Neural progenitor cell (in vitro differentiated cells): ENCODE results near the gene GCC1. TPM values are rescaled to one million over a fixed set of nuclear protein-coding genes. Genes with fewer than 3 reads are reported as not detected.

Experiments used
- DNase-seq: peaks from one replicate; pipeline ENCODE4 v3.0.0-alpha.2; 2016; ENCODE audit warnings: low spot score
- H2AFZ ChIP-seq: fragments of 200-600 bp; sonication (generic); replicated peaks from 2 replicates; pipeline ENCODE4 v1.6.1; 2016; ENCODE audit warnings: antibody characterized with exemption
- H3F3A ChIP-seq: fragments of 200-600 bp; sonication (generic); 2 replicates; pipeline ENCODE4 v1.6.1; 2016; ENCODE audit warnings: antibody characterized with exemption, low read depth
- H3K27ac ChIP-seq: fragments of 200-600 bp; sonication (generic); 2 replicates; pipeline ENCODE4 v1.5.1; 2016; ENCODE audit warnings: mild to moderate bottlenecking
- H3K27me3 ChIP-seq: fragments of 200-600 bp; sonication (generic); 2 replicates; pipeline ENCODE4 v1.6.1; 2016; ENCODE audit warnings: mild to moderate bottlenecking, moderate library complexity
- H3K36me3 ChIP-seq: fragments of 200-600 bp; sonication (generic); 2 replicates; pipeline ENCODE4 v1.5.1; 2016
- H3K4me1 ChIP-seq: fragments of 200-600 bp; sonication (generic); 2 replicates; pipeline ENCODE4 v1.6.1; 2016; ENCODE audit warnings: mixed run types
- H3K4me2 ChIP-seq: fragments of 200-600 bp; sonication (generic); 2 replicates; pipeline ENCODE4 v1.6.1; 2016
- H3K4me3 ChIP-seq: fragments of 200-600 bp; sonication (generic); 2 replicates; pipeline ENCODE4 v1.5.1; 2016
- H3K79me2 ChIP-seq: fragments of 200-600 bp; sonication (generic); 2 replicates; pipeline ENCODE4 v1.6.1; 2016; ENCODE audit warnings: low read depth
- H3K9ac ChIP-seq: fragments of 200-600 bp; sonication (generic); 2 replicates; pipeline ENCODE4 v1.6.1; 2016
- H3K9me3 ChIP-seq: fragments of 200-600 bp; sonication (generic); 2 replicates; pipeline ENCODE4 v1.5.1; 2016; ENCODE audit warnings: low read depth
- H4K20me1 ChIP-seq: fragments of 200-600 bp; sonication (generic); 2 replicates; pipeline ENCODE4 v1.6.1; 2016; ENCODE audit warnings: low read depth
- H3K27ac Mint-ChIP-seq: 3 replicates; pipeline ENCODE4 v1.8.0; 2021; ENCODE audit warnings: mixed read lengths
- H3K27me3 Mint-ChIP-seq: 2 replicates; pipeline ENCODE4 v1.8.0; 2022; ENCODE audit warnings: low read depth, mild to moderate bottlenecking, inconsistent platforms, moderate library complexity, mixed read lengths; ENCODE audit not compliant: insufficient read depth
- H3K36me3 Mint-ChIP-seq: 3 replicates; pipeline ENCODE4 v1.8.0; 2021; ENCODE audit warnings: mixed read lengths
- H3K4me1 Mint-ChIP-seq: 3 replicates; pipeline ENCODE4 v1.8.0; 2021; ENCODE audit warnings: mixed read lengths
- H3K4me3 Mint-ChIP-seq: 3 replicates; pipeline ENCODE4 v1.8.0; 2021; ENCODE audit warnings: mild to moderate bottlenecking, moderate library complexity, mixed read lengths
- H3K9me3 Mint-ChIP-seq: 3 replicates; pipeline ENCODE4 v1.8.0; 2020; ENCODE audit warnings: mixed read lengths
- EZH2phosphoT487 ChIP-seq: fragments of 200-600 bp; sonication (generic); IDR thresholded peaks from 2 replicates; pipeline ENCODE4 v1.6.1; 2017; ENCODE audit warnings: antibody characterized with exemption
- total RNA-seq: library from RNA; depleted of rRNA; stranded (reverse); fragments of >200 nt; gene quantifications from 2 replicates; pipeline ENCODE4 v1.2.3, GENCODE V29; 2015; ENCODE audit warnings: low replicate concordance

The GCC1 gene
- total RNA-seq, 1 donor from 2014 or later = 7.1 TPM

- Histone ChIP-seq H3K27ac (no peak overlapping the region), H3K4me3 (no peak overlapping the region), H3F3A (peaks cover 29% of the 10 kb centered on the region), H3K4me2 (no peak overlapping the region), H3K36me3 (peaks cover 8% of the 10 kb centered on the region), H3K79me2 (no peaks in the 10 kb centered on the region), H3K27me3 (peaks cover 15% of the 10 kb centered on the region), H3K4me1 (peaks cover 30% of the 10 kb centered on the region), H4K20me1 (no peaks in the 10 kb centered on the region), H2AFZ (no peak overlapping the region), H3K9ac (no peak overlapping the region), H3K9me3 (peaks cover 10% of the 10 kb centered on the region)
- no peak overlapping the region for H3K4me3 Mint-ChIP-seq
- no peaks in the 10 kb centered on the region for H3K36me3 Mint-ChIP-seq
- no peak for TF ChIP-seq EZH2phosphoT487
- peaks cover 6% of the 10 kb centered on the region for H3K27me3 Mint-ChIP-seq
- peaks cover 17% of the 10 kb centered on the region for H3K4me1 Mint-ChIP-seq
- no peak overlapping the region for H3K27ac Mint-ChIP-seq
- peaks cover 16% of the 10 kb centered on the region for H3K9me3 Mint-ChIP-seq
- no peak for DNase-seq
These were observed 53.2 kb downstream of the GCC1 start for GRCh38 chr7:127532151-127532550.

Other genes starting within 250 kb of the GCC1 start
- 9.2 and 26.0 TPM in 2 replicates for gene ZNF800, start 192.9 kb downstream of the GCC1 start, total RNA-seq
- gene ARF5, start 2.8 kb upstream of the GCC1 start, total RNA-seq = 229 and 266 TPM in 2 replicates
- gene FSCN3, start 8.1 kb upstream of the GCC1 start, total RNA-seq = 1.1 and 2.2 TPM in 2 replicates
- gene PAX4, start 32.5 kb upstream of the GCC1 start, total RNA-seq = not detected in 2 replicates
- gene SND1, start 66.6 kb upstream of the GCC1 start, total RNA-seq = 146 and 154 TPM in 2 replicates